COLO668 (cell line): ENCODE measurements around the gene BATF2.
"Not testable (repeated sequence)": the region's sequence is repeated elsewhere in the genome, so short reads cannot be mapped to it uniquely, and the experiment has no call there.

ENCODE experiments used
- DNase-seq: peaks from one replicate; lab custom pipeline; 2025; ENCODE audit not compliant: unreplicated experiment; lab: John Stamatoyannopoulos, UW

BATF2 gene

GRCh38 chr11:64996710-64997380 is at the start of gene BATF2:
Gene BATF2, minus strand, starts transcription at chr11:64996971. Its CDS starts 57 bp downstream, at chr11:64996914.
- DNase-seq, result peak; percentile 74

GRCh38 chr11:65045728-65046127 is 49.0 kb upstream of the BATF2 start:
- DNase-seq, result no peak

- DNase-seq, result no peak
These were observed 48.3 kb upstream of the BATF2 start for GRCh38 chr11:65045061-65045460.

GRCh38 chr11:65043881-65044501 is 47.2 kb upstream of the BATF2 start:
- no peak for DNase-seq

GRCh38 chr11:65042891-65043290 is 46.1 kb upstream of the BATF2 start:
- DNase-seq, result no peak

- DNase-seq, result peak; percentile 96
These were observed 44.3 kb upstream of the BATF2 start, which contains the start of gene SAC3D1 for GRCh38 chr11:65040847-65041622. Gene SAC3D1, plus strand, starts transcription at chr11:65041210. Its CDS starts 83 bp downstream, at chr11:65041293.

GRCh38 chr11:65040520-65040846 is 43.7 kb upstream of the BATF2 start:
- no peak for DNase-seq

GRCh38 chr11:65036931-65037330 is 40.2 kb upstream of the BATF2 start:
- no peak for DNase-seq

GRCh38 chr11:65035579-65035978 is 38.8 kb upstream of the BATF2 start:
- no peak for DNase-seq

GRCh38 chr11:65034423-65034822 is 37.7 kb upstream of the BATF2 start:
- no peak for DNase-seq

GRCh38 chr11:65032216-65032615 is 35.4 kb upstream of the BATF2 start:
- no peak for DNase-seq

GRCh38 chr11:65027213-65028067 is 30.7 kb upstream of the BATF2 start, which contains the start of gene SNX15:
Gene SNX15, plus strand, starts transcription at chr11:65027439. Its CDS starts 99 bp downstream, at chr11:65027538.
- DNase-seq, result peak; percentile 92

GRCh38 chr11:65026810-65027209 is 30.0 kb upstream of the BATF2 start:
- no peak for DNase-seq

GRCh38 chr11:65023502-65023901 is 26.7 kb upstream of the BATF2 start:
- not testable (repeated sequence) for DNase-seq

GRCh38 chr11:65021509-65021908 is 24.7 kb upstream of the BATF2 start:
- no peak for DNase-seq

- no peak for DNase-seq
These were observed 24.2 kb upstream of the BATF2 start for GRCh38 chr11:65021003-65021402.

GRCh38 chr11:65019824-65020223 is 23.1 kb upstream of the BATF2 start:
- no peak for DNase-seq

- DNase-seq, result no peak
These were observed 21.2 kb upstream of the BATF2 start for GRCh38 chr11:65017937-65018336.

GRCh38 chr11:65016705-65017104 is 19.9 kb upstream of the BATF2 start:
- DNase-seq, result no peak

GRCh38 chr11:65014726-65015227 is 18.0 kb upstream of the BATF2 start:
- no peak for DNase-seq
